MM.1S (cell line): Measurements from ENCODE around the gene HEMK1.

Source experiments
- DNase-seq: peaks from one replicate; pipeline ENCODE4 v3.0.0-alpha.2; 2015
- H2AFZ ChIP-seq: fragments of 300-600 bp; sonication (generic); 2 replicates; pipeline ENCODE4 v1.6.0; 2016; ENCODE audit warnings: antibody characterized with exemption, low read length
- H3F3A ChIP-seq: fragments of 300-600 bp; sonication (generic); 2 replicates; pipeline ENCODE4 v1.6.1; 2016; ENCODE audit warnings: mild to moderate bottlenecking, antibody characterized with exemption, low read length, moderate library complexity, mixed read lengths; ENCODE audit not compliant: insufficient read depth
- H3K27ac ChIP-seq: fragments of 300-600 bp; sonication (generic); 2 replicates; pipeline ENCODE4 v1.5.1; 2016; ENCODE audit warnings: mild to moderate bottlenecking, low read length
- H3K27me3 ChIP-seq: fragments of 300-600 bp; sonication (generic); replicated peaks from 2 replicates; pipeline ENCODE4 v1.6.0; 2016; ENCODE audit warnings: low read length; ENCODE audit not compliant: insufficient read depth
- H3K36me3 ChIP-seq: fragments of 300-600 bp; sonication (generic); replicated peaks from 2 replicates; pipeline ENCODE4 v1.6.1; 2016; ENCODE audit warnings: mild to moderate bottlenecking, low read length, mixed read lengths; ENCODE audit not compliant: insufficient read depth
- H3K4me1 ChIP-seq: fragments of 300-600 bp; sonication (generic); 2 replicates; pipeline ENCODE4 v1.6.1; 2016; ENCODE audit warnings: low read length, mixed read lengths
- H3K4me2 ChIP-seq: fragments of 300-600 bp; sonication (generic); 2 replicates; pipeline ENCODE4 v1.6.0; 2016; ENCODE audit warnings: low read depth, low read length
- H3K4me3 ChIP-seq: fragments of 300-600 bp; sonication (generic); 2 replicates; pipeline ENCODE4 v1.5.1; 2016; ENCODE audit warnings: low read length, mixed read lengths
- H3K79me2 ChIP-seq: fragments of 300-600 bp; sonication (generic); 2 replicates; pipeline ENCODE4 v1.6.1; 2016; ENCODE audit warnings: mixed run types, low read length, mixed read lengths
- H3K9ac ChIP-seq: fragments of 300-600 bp; sonication (generic); 2 replicates; pipeline ENCODE4 v1.6.1; 2016; ENCODE audit warnings: low read length, mixed read lengths
- H3K9me2 ChIP-seq: fragments of 300-600 bp; sonication (generic); replicated peaks from 2 replicates; pipeline ENCODE4 v1.6.1; 2016; ENCODE audit warnings: mild to moderate bottlenecking, low read length, mixed read lengths; ENCODE audit not compliant: insufficient read depth
- H3K9me3 ChIP-seq: fragments of 300-600 bp; sonication (generic); replicated peaks from 2 replicates; pipeline ENCODE4 v1.6.1; 2016; ENCODE audit warnings: mild to moderate bottlenecking, low read length, mixed read lengths; ENCODE audit not compliant: insufficient read depth
- H4K20me1 ChIP-seq: fragments of 300-600 bp; sonication (generic); 2 replicates; pipeline ENCODE4 v1.6.1; 2016; ENCODE audit warnings: mild to moderate bottlenecking, low read length, moderate library complexity, mixed read lengths; ENCODE audit not compliant: insufficient read depth
- CTCF ChIP-seq: fragments of 300-600 bp; sonication (generic); IDR thresholded peaks from 2 replicates; pipeline ENCODE4 v1.5.1; 2016; ENCODE audit warnings: antibody characterized with exemption, low read length, mixed read lengths
- EZH2 ChIP-seq: fragments of 300-600 bp; sonication (generic); optimal IDR thresholded peaks from 2 replicates; pipeline ENCODE3; 2017; ENCODE audit warnings: low read depth, mild to moderate bottlenecking, antibody characterized with exemption, low read length, mixed read lengths
- EZH2phosphoT487 ChIP-seq: fragments of 300-600 bp; sonication (generic); IDR thresholded peaks from 2 replicates; pipeline ENCODE4 v1.6.1; 2018; ENCODE audit warnings: antibody characterized with exemption, low read length

HEMK1 gene

GRCh38 chr3:50525987-50526386 is 43.3 kb upstream of the HEMK1 start:
- TF ChIP-seq EZH2phosphoT487 = no peak
- no peak for TF ChIP-seq CTCF
- no peak for TF ChIP-seq EZH2
- Histone ChIP-seq H3K27ac (no peak overlapping the region), H2AFZ (no peak overlapping the region), H4K20me1 (no peaks in the 10 kb centered on the region), H3K9me2 (no peaks in the 10 kb centered on the region), H3K4me3 (no peak overlapping the region), H3K9ac (no peak overlapping the region), H3K79me2 (no peaks in the 10 kb centered on the region), H3K4me1 (peaks cover 4% of the 10 kb centered on the region; the same call in 1 of the 2 replicates), H3K36me3 (no peaks in the 10 kb centered on the region), H3K9me3 (no peaks in the 10 kb centered on the region), H3K4me2 (no peak overlapping the region), H3K27me3 (peaks cover 70% of the 10 kb centered on the region), H3F3A (no peaks in the 10 kb centered on the region)
- DNase-seq = peak; percentile 74

GRCh38 chr3:50530001-50530970 is 39.0 kb upstream of the HEMK1 start:
- Histone ChIP-seq H4K20me1 (no peaks in the 10 kb centered on the region), H3K9me2 (no peaks in the 10 kb centered on the region), H3K36me3 (no peaks in the 10 kb centered on the region), H2AFZ (no peak overlapping the region), H3K27ac (no peak overlapping the region), H3K4me2 (no peak overlapping the region), H3K79me2 (no peaks in the 10 kb centered on the region), H3K27me3 (peaks cover 73% of the 10 kb centered on the region), H3K4me1 (peaks cover 4% of the 10 kb centered on the region; the same call in 1 of the 2 replicates), H3F3A (no peaks in the 10 kb centered on the region), H3K9me3 (no peaks in the 10 kb centered on the region), H3K9ac (no peak overlapping the region), H3K4me3 (no peak overlapping the region)
- no peak for DNase-seq
- TF ChIP-seq CTCF = no peak
- TF ChIP-seq EZH2phosphoT487 = no peak
- no peak for TF ChIP-seq EZH2

- no peak for DNase-seq
- Histone ChIP-seq H3K36me3 (no peaks in the 10 kb centered on the region), H3K4me3 (no peak overlapping the region), H3K27ac (no peak overlapping the region), H3K9me2 (no peaks in the 10 kb centered on the region), H3K79me2 (no peaks in the 10 kb centered on the region), H3K4me2 (no peak overlapping the region), H4K20me1 (no peaks in the 10 kb centered on the region), H3K9me3 (no peaks in the 10 kb centered on the region), H3K9ac (no peak overlapping the region), H2AFZ (no peak overlapping the region), H3F3A (no peaks in the 10 kb centered on the region), H3K27me3 (peaks cover 80% of the 10 kb centered on the region), H3K4me1 (no peaks in the 10 kb centered on the region)
- TF ChIP-seq CTCF (no peak), EZH2phosphoT487 (no peak), EZH2 (no peak)
These were observed 38.1 kb upstream of the HEMK1 start for GRCh38 chr3:50531201-50531600.
